GM13976 (cell line): ENCODE data around the gene COL9A2.

Source experiments
- DNase-seq: peaks from one replicate; pipeline ENCODE4 v3.0.0; 2012; ENCODE audit warnings: low spot score
- CTCF ChIP-seq: IDR thresholded peaks from 2 replicates; pipeline ENCODE4 v1.5.1; 2012; ENCODE audit warnings: borderline replicate concordance, mild to moderate bottlenecking; ENCODE audit not compliant: insufficient read depth; ENCODE audit errors: extremely low read depth, missing control alignments, control extremely low read depth
- in situ Hi-C: fragments of 300-500 bp; cut with MboI; formaldehyde crosslinking; loops from one replicate; pipeline ENCODE4 v1.12.0; 2022; ENCODE audit warnings: low sequenced_read_pairs, mixed read lengths, inconsistent platforms; ENCODE audit not compliant: unreplicated experiment

COL9A2 gene

GRCh38 chr1:40303790-40304189 is 13.3 kb downstream of the COL9A2 start:
- DNase-seq, result no peak
- in situ Hi-C loops, result no loop called here
- no peak for TF ChIP-seq CTCF

GRCh38 chr1:40303051-40303771 is 13.9 kb downstream of the COL9A2 start:
- in situ Hi-C loops, result no loop called here
- no peak for TF ChIP-seq CTCF
- no peak for DNase-seq

DNA sequence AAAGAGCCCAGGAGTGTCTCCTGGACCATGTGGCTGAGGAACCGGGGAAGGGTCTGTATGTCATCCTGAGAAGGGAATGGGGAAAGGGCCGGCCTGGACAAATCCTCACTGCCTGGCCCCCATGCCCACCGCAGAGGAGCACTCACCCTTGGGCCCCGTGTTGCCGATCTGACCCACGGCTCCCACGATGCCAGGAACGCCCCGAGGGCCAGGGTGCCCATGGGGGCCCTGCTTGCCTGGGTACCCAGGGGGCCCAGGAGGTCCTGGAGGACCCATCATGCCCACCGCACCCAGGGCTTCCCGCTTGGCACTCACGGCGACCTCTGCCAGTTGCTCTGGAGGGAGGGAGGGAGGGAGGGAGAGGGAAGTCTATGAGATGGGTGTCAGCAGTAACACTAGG is 14.6 kb downstream of the COL9A2 start:
- no peak for DNase-seq
- in situ Hi-C loops, result no loop called here
- TF ChIP-seq CTCF, result no peak

GRCh38 chr1:40301541-40302299 is 15.4 kb downstream of the COL9A2 start:
- no peak for TF ChIP-seq CTCF
- in situ Hi-C loops, result no loop called here
- DNase-seq, result no peak

DNA sequence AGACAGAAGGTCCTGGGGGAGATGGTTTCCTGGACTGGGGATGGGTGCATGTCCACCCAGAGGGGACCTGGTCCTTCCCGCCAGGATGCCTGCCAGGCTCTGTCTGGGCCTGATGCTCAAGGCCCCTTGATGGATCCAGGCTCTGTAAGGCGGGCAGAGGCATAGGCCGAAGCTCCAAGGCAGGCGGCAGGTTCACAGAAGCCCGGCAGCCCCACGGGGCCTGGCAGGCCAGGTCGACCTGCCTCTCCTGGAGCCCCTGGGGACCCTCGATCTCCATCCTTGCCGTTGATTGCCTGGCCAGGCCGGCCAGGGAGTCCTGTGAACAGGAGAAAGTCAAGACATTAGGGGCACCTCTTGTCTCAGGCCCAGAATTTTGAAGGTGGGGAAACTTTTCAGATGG is 16.0 kb downstream of the COL9A2 start:
- in situ Hi-C loops, result no loop called here
- no peak for DNase-seq
- no peak for TF ChIP-seq CTCF

- no peak for TF ChIP-seq CTCF
- in situ Hi-C loops, result no loop called here
- DNase-seq, result no peak
These were observed 16.4 kb downstream of the COL9A2 start for GRCh38 chr1:40300651-40301050.

DNA sequence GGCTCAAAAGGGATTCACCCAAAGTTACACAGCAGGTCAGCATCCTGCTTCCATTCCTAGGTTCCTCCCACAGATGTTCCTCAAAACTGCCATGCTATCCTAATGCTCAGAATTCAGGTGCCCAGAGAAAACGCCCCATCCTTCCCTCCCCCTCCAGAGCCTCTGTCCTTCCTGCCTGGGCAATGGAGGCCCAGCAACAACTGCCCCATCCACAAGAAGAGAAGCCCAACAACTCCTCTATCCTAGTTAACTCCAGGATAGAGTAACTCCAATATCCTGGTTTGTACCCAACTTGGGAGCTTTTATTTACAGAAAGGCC is 16.9 kb downstream of the COL9A2 start:
- no peak for TF ChIP-seq CTCF
- DNase-seq, result no peak
- in situ Hi-C loops, result no loop called here
